Eye (tissue), 1 donor: Measurements from ENCODE around the gene TMEM267.

Source experiments
- DNase-seq: peaks from one replicate; pipeline ENCODE4 v3.0.0-alpha.2; 2015

Gene TMEM267

GRCh38 chr5:43401827-43402226, 81.8 kb downstream of the TMEM267 start:
- DNase-seq: no peak

- no peak for DNase-seq
Observed at GRCh38 chr5:43400082-43400481, 83.6 kb downstream of the TMEM267 start.

- peak; percentile 58 for DNase-seq
Observed at GRCh38 chr5:43396762-43397304, 86.8 kb downstream of the TMEM267 start.
